Nucleus accumbens (tissue), 56 donors: ENCODE data around the gene ADIG.
A peak's percentile ranks its signal among the peaks of the same experiment; 100 is the strongest.

Experiments used
- DNase-seq, 56 donors: peaks; one replicate each; lab custom pipeline; 2025; lab: John Stamatoyannopoulos, UW

Gene ADIG

GRCh38 chr20:38628580-38629470, 47.8 kb downstream of the ADIG start:
- no peak for DNase-seq

GRCh38 chr20:38629979-38630378, 49.0 kb downstream of the ADIG start:
- DNase-seq, result no peak

GRCh38 chr20:38630727-38631126, 49.7 kb downstream of the ADIG start:
- DNase-seq, result no peak

- DNase-seq, result no peak
These were observed 50.4 kb downstream of the ADIG start for GRCh38 chr20:38631155-38632022.

GRCh38 chr20:38633577-38634093, 52.6 kb downstream of the ADIG start:
- DNase-seq, result peak in 20 of 56 donors; percentile 1 to 32 (median 7)

GRCh38 chr20:38635721-38636288, 54.8 kb downstream of the ADIG start:
- no peak for DNase-seq
